ENCODE data around the gene SHROOM3. TPM values are rescaled to one million over a fixed set of nuclear protein-coding genes. Genes with fewer than 3 reads are reported as not detected.

Gene SHROOM3
- total RNA-seq, 1 experiment from 2014 or later: 27.6 TPM

GRCh38 chr4:76596713-76597112 lies 161.7 kb downstream of the SHROOM3 start:
- Histone ChIP-seq H4K5ac (ENCODE audit: insufficient read length, low read depth, low read length) (no peak overlapping the region), H3K79me2 (ENCODE audit: insufficient read depth, low read length) (peaks cover 2% of the 10 kb centered on the region), H3K9ac (ENCODE audit: extremely low read depth, insufficient read length, low read length) (no peak overlapping the region), H3K27me3 (ENCODE audit: insufficient read depth, low read length) (no peaks in the 10 kb centered on the region), H2BK5ac (ENCODE audit: insufficient read length, low read length) (no peak overlapping the region), H3K14ac (ENCODE audit: insufficient read depth, low read length) (0 out of 2 replicates have a peak overlapping the region, but pooled peaks have one; percentile 51), H2BK12ac (ENCODE audit: insufficient read length, low read depth, low read length) (no peak overlapping the region), H3K4me2 (ENCODE audit: insufficient read depth, insufficient read length, low read length) (no peak overlapping the region), H3K4ac (ENCODE audit: low read depth, low read length) (no peak overlapping the region), H3K23ac (ENCODE audit: insufficient read length, low read depth, low read length) (no peak overlapping the region), H2BK15ac (ENCODE audit: low read depth, low read length) (no peak overlapping the region), H3K18ac (ENCODE audit: insufficient read length, low read depth, low read length) (no peak overlapping the region), H3K9me3 (ENCODE audit: control insufficient read depth, low read depth, low read length) (no peaks in the 10 kb centered on the region), H3K56ac (ENCODE audit: insufficient read length, low read depth, low read length) (no peak overlapping the region), H3K27ac (ENCODE audit: insufficient read length, low read depth, low read length) (no peak overlapping the region), H3K4me1 (ENCODE audit: insufficient read depth, low read length) (no peaks in the 10 kb centered on the region), H3T11ph (ENCODE audit: low read length) (no peak overlapping the region), H2BK20ac (ENCODE audit: low read depth, low read length, poor library complexity, severe bottlenecking) (no peak overlapping the region), H4K20me1 (ENCODE audit: control insufficient read depth, insufficient read depth, insufficient read length) (no peaks in the 10 kb centered on the region), H3K23me2 (ENCODE audit: insufficient read length, low read depth, low read length, poor library complexity, severe bottlenecking) (no peaks in the 10 kb centered on the region), H2AFZ (ENCODE audit: low read length) (no peak overlapping the region), H3K79me1 (ENCODE audit: insufficient read depth, low read depth, low read length, poor library complexity, severe bottlenecking) (no peaks in the 10 kb centered on the region), H2AK5ac (ENCODE audit: insufficient read length, low read length) (no peak overlapping the region), H4K91ac (ENCODE audit: insufficient read length, low read depth, low read length) (no peak overlapping the region), H4K8ac (replicated peaks; ENCODE audit: insufficient read length, low read depth, low read length) (no peak overlapping the region), H2BK120ac (ENCODE audit: low read depth, low read length, poor library complexity, severe bottlenecking) (no peak overlapping the region)
- no peak for DNase-seq
- Mint-ChIP-seq H3K36me3 (ENCODE audit: insufficient read depth in 1 of 3, low read depth in 3 of 3) (peaks cover 0 to 5% (median 0%) of the 10 kb centered on the region in 3 experiments; a peak in 2 of 7 replicates), H3K27ac (peak overlapping the region in 1 of 3 experiments; percentile 22; a peak in 2 of 7 replicates), H3K9me3 (peaks cover 0 to 3% of the 10 kb centered on the region in 2 experiments; a peak in 2 of 5 replicates), H3K4me1 (peaks cover 27 to 30% of the 10 kb centered on the region in 2 experiments), H3K4me3 (no peak overlapping the region), H3K27me3 (ENCODE audit: low read depth) (no peaks in the 10 kb centered on the region)
- no peak for TF ChIP-seq CTCF (conservative IDR thresholded peaks at IDR 0.05)
- no CpG with 5 or more reads among the region's 5 CpGs for WGBS (ENCODE audit: extremely low coverage, insufficient read length, low lambda C conversion rate)
